K562 (cell line): ENCODE measurements around the gene RCOR1. TPM values are rescaled to one million over a fixed set of nuclear protein-coding genes. Genes with fewer than 3 reads are reported as not detected.

ENCODE experiments used
- ARID3A ChIP-seq: IDR thresholded peaks from 2 replicates; pipeline ENCODE4 v1.6.1; 2012; ENCODE audit warnings: low read depth, low read length, improper control_type of control experiment, borderline replicate concordance
- ATF6 ChIP-seq: sonication (generic); formaldehyde crosslinking; IDR thresholded peaks from 2 replicates; pipeline ENCODE4 v1.4.0; 2020; ENCODE audit warnings: mild to moderate bottlenecking, missing genetic modification reagents
- CBX1 ChIP-seq: sonication (generic); IDR thresholded peaks from 2 replicates; pipeline ENCODE4 v1.6.1; 2016; ENCODE audit warnings: antibody characterized with exemption, low read depth, mild to moderate bottlenecking
- GTF3C2 ChIP-seq: IDR thresholded peaks from 3 replicates; pipeline ENCODE4 v1.6.1; 2011; ENCODE audit warnings: borderline replicate concordance, mild to moderate bottlenecking, moderate library complexity; ENCODE audit not compliant: insufficient read length; ENCODE audit errors: extremely low read depth
- HINFP ChIP-seq: fragments of 450-650 bp; conservative IDR thresholded peaks from 2 replicates; pipeline ENCODE4 v1.6.1; 2016; ENCODE audit warnings: missing genetic modification characterization, low read depth, mild to moderate bottlenecking, control low read depth, missing compliant biosample characterization
- MAZ ChIP-seq, 2 experiments: fragments of 450-650 bp in 1 of 2; sonication (generic) in 1 of 2; formaldehyde crosslinking; IDR thresholded peaks in 1 of 2; conservative IDR thresholded peaks in 1 of 2; 2 replicates each; pipeline versions ENCODE4 v1.4.0 to v1.5.0; 2020; ENCODE audit warnings: mild to moderate bottlenecking in 1 of 2, missing genetic modification reagents in 1 of 2
- STAT5B ChIP-seq: fragments of 250-450 bp; sonication (Bioruptor Pico); IDR thresholded peaks from 2 replicates; pipeline ENCODE4 v1.8.0; 2021; ENCODE audit warnings: mild to moderate bottlenecking, inconsistent platforms
- SUPT5H ChIP-seq: fragments of 450-650 bp; IDR thresholded peaks from 2 replicates; pipeline ENCODE4 v1.6.1; 2016
- TCF3 ChIP-seq: sonication (generic); formaldehyde crosslinking; IDR thresholded peaks from 2 replicates; pipeline ENCODE4 v1.4.0; 2020; ENCODE audit warnings: mild to moderate bottlenecking, missing genetic modification reagents
- TGIF2 ChIP-seq: sonication (generic); formaldehyde crosslinking; IDR thresholded peaks from 2 replicates; pipeline ENCODE4 v1.8.1; 2022; ENCODE audit warnings: mild to moderate bottlenecking, missing genetic modification reagents, moderate library complexity
- ZFPM2 ChIP-seq: fragments of 250-450 bp; sonication (Bioruptor Pico); IDR thresholded peaks from 2 replicates; pipeline ENCODE4 v1.5.1; 2022; ENCODE audit warnings: mild to moderate bottlenecking
- ZNF174 ChIP-seq: fragments of 250-450 bp; sonication (Bioruptor Pico); IDR thresholded peaks from 2 replicates; pipeline ENCODE4 v1.4.0; 2020; ENCODE audit warnings: mild to moderate bottlenecking
- ZNF695 ChIP-seq: fragments of 450-650 bp; formaldehyde crosslinking; IDR thresholded peaks from 2 replicates; pipeline ENCODE4 v1.4.0; 2020; ENCODE audit warnings: mild to moderate bottlenecking, moderate library complexity
- ZNF76 ChIP-seq: fragments of 250-450 bp; sonication (Bioruptor Pico); IDR thresholded peaks from 2 replicates; pipeline ENCODE4 v1.4.0; 2020; ENCODE audit warnings: mild to moderate bottlenecking, moderate library complexity, borderline replicate concordance
- polyA plus RNA-seq, 8 experiments: library from polyadenylated mRNA; depleted of rRNA in 4 of 8; stranded (reverse) in 5 of 8; unstranded in 3 of 8; fragments of >200 nt; fragmentation: Nextera tagmentation in 2 of 8; fragmentation: Illumina TruSeq in 1 of 8; extraction: Ambion mirVana in 2 of 8; extraction: Trizol in 1 of 8; gene quantifications; 2 replicates each; pipeline versions ENCODE4 v1.2.1 to v1.2.3, GENCODE V29; 2011 to 2014; ENCODE audit warnings: inconsistent platforms in 1 of 8, missing spikeins in 1 of 8
- total RNA-seq, 7 experiments: library from RNA; depleted of rRNA in 6 of 7; stranded (reverse); fragments of >200 nt in 6 of 7; fragmentation: Illumina TruSeq in 2 of 7; extraction: Trizol in 2 of 7; gene quantifications; 2 replicates each; pipeline versions ENCODE4 v1.2.1 to v1.2.3, GENCODE V29; 2011 to 2021; ENCODE audit warnings: low replicate concordance in 1 of 7
- TF ChIP-seq, protein P1 (sequence below), 2 experiments: fragments of 200-800 bp in 1 of 2; sonication (Bioruptor generic) in 1 of 2; sonication (generic) in 1 of 2; formaldehyde crosslinking in 1 of 2; IDR thresholded peaks in 1 of 2; conservative IDR thresholded peaks in 1 of 2; 2 replicates each; pipeline versions ENCODE4 v1.5.0 to v1.6.1; 2016 to 2020; ENCODE audit warnings: missing compliant biosample characterization in 1 of 2, missing genetic modification characterization in 1 of 2, missing genetic modification reagents in 1 of 2

The RCOR1 gene
- total and polyA plus RNA-seq, 9 of the 15 experiments (the other 6 are each of a cell fraction or from before 2014, with no cell fraction given), result 8.5 to 47.9 (median 20.9) TPM

DNA sequence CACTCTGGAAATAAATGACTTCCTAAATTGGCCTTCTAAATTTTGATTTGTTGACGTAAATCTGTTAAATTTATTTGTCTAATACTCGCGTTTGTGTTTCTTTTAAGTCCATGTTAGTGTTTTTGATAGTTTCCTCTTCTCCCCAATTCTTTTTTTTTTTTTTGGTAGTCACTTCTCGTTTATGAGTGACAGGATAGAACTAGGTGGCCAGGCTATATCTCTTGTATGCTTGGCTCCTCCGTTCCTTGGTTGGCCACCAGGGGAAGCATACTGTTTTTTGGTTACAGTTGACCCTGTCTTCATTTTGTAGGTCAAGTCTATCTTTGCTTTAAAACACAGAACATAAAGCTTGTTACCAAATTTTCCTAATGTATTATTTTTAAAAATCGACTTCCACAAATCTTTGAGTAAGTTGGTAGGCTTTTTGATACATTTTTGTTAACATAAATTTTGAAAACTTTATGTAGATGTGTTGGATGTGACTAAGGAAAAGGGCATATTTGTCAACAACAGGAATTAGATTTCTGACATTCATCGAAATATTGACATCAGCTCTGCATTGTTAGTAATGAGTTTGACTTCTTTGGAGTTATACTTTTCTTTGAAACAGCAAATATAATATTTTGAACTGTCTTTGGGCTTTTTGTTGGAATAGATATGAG is 2.2 kb downstream of the RCOR1 start (continued):
- TF ChIP-seq ZFPM2 (no peak), GTF3C2 (no peak), STAT5B (CRISPR knock-in tag) (no peak), HINFP (tag) (no peak), MAZ (CRISPR knock-in tag; conservative IDR thresholded peaks at IDR 0.05 in 1 of 2, IDR thresholded peaks at IDR 0.05 in 1 of 2) (no peak), ATF6 (CRISPR knock-in tag) (no peak), ZNF76 (no peak), TGIF2 (CRISPR knock-in tag) (no peak), ARID3A (no peak), CBX1 (no peak), SUPT5H (no peak), ZNF174 (CRISPR knock-in tag) (no peak), ZNF695 (CRISPR knock-in tag) (no peak), TCF3 (CRISPR knock-in tag) (no peak)
- TF ChIP-seq, protein P1, sequence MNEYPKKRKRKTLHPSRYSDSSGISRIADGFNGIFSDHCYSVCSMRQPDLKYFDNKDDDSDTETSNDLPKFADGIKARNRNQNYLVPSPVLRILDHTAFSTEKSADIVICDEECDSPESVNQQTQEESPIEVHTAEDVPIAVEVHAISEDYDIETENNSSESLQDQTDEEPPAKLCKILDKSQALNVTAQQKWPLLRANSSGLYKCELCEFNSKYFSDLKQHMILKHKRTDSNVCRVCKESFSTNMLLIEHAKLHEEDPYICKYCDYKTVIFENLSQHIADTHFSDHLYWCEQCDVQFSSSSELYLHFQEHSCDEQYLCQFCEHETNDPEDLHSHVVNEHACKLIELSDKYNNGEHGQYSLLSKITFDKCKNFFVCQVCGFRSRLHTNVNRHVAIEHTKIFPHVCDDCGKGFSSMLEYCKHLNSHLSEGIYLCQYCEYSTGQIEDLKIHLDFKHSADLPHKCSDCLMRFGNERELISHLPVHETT (CRISPR knock-in tag; conservative IDR thresholded peaks at IDR 0.05 in 1 of 2, IDR thresholded peaks at IDR 0.05 in 1 of 2), result no peak
